Fibroblast of skin of right biceps (primary cell): Measurements from ENCODE around the gene FHL3.

Experiments
- DNase-seq: peaks from one replicate; pipeline ENCODE4 v3.0.0-alpha.2; 2013

The FHL3 gene

GRCh38 chr1:38009841-38010180 is 4.5 kb upstream of the FHL3 start:
- DNase-seq: no peak

GRCh38 chr1:38009088-38009840 is 4.0 kb upstream of the FHL3 start:
- DNase-seq: peak; percentile 80

- no peak for DNase-seq
Observed at GRCh38 chr1:38006008-38006828, 904 bp upstream of the FHL3 start.

- DNase-seq: no peak
Observed at GRCh38 chr1:38004284-38005108, 818 bp downstream of the FHL3 start.

- DNase-seq: peak; percentile 56
Observed at GRCh38 chr1:38003261-38004250, 1.8 kb downstream of the FHL3 start.

- peak; percentile 92 for DNase-seq
Observed at GRCh38 chr1:38000529-38001455, 4.5 kb downstream of the FHL3 start.

GRCh38 chr1:38000233-38000528 is 5.1 kb downstream of the FHL3 start:
- no peak for DNase-seq

GRCh38 chr1:37999430-38000232 is 5.7 kb downstream of the FHL3 start:
- DNase-seq: peak; percentile 84

- no peak for DNase-seq
Observed at GRCh38 chr1:37998913-37999429, 6.3 kb downstream of the FHL3 start.

- DNase-seq: no peak
Observed at GRCh38 chr1:37998089-37998808, 7.1 kb downstream of the FHL3 start.

- no peak for DNase-seq
Observed at GRCh38 chr1:37997256-37998088, 7.8 kb downstream of the FHL3 start.

GRCh38 chr1:37995751-37996345 is 9.5 kb downstream of the FHL3 start:
- DNase-seq: peak; percentile 97

- DNase-seq: no peak
Observed at GRCh38 chr1:37994886-37995566, 10.3 kb downstream of the FHL3 start.

- DNase-seq: no peak
Observed at GRCh38 chr1:37989361-37989930, 15.9 kb downstream of the FHL3 start.

GRCh38 chr1:37987679-37988078 is 17.6 kb downstream of the FHL3 start:
- no peak for DNase-seq

GRCh38 chr1:37983546-37983945 is 21.8 kb downstream of the FHL3 start:
- DNase-seq: no peak

GRCh38 chr1:37978541-37978940 is 26.8 kb downstream of the FHL3 start:
- DNase-seq: no peak
